ENCODE measurements around the gene SLC25A13. TPM values are rescaled to one million over a fixed set of nuclear protein-coding genes. Genes with fewer than 3 reads are reported as not detected.
"Not testable (repeated sequence)": the region's sequence is repeated elsewhere in the genome, so short reads cannot be mapped to it uniquely, and the experiment has no call there.

The SLC25A13 gene
- total RNA-seq, 1 experiment from 2014 or later, result 80.1 TPM

DNA sequence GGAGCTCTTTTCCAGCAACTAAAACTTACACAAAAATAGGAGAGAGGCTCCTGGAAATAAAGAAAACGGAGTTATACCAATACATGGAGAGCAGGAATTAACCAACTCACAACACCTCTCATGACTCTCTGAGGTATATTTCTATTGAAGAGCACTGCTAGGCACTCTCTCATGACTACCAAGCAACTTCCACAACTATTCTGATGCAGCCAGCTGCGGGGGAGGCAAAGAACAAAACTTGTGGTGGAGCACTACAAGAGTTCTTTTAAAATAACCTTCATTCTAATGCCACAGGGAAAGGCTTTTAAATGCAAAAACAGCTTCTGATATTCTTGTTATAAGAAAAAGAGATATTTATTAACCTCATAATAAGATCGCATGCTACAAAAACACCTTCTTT lies 140.7 kb downstream of the SLC25A13 start:
- Histone ChIP-seq H3K27me3 (ENCODE audit: control insufficient read depth, insufficient read depth, low read length) (no peaks in the 10 kb centered on the region), H3K4me3 (ENCODE audit: insufficient read depth, low read depth, low read length) (no peak overlapping the region), H3K36me3 (replicated peaks; ENCODE audit: control insufficient read depth, insufficient read depth, low read length) (peaks cover 2% of the 10 kb centered on the region)
- DNase-seq, result peak; percentile 20

DNA sequence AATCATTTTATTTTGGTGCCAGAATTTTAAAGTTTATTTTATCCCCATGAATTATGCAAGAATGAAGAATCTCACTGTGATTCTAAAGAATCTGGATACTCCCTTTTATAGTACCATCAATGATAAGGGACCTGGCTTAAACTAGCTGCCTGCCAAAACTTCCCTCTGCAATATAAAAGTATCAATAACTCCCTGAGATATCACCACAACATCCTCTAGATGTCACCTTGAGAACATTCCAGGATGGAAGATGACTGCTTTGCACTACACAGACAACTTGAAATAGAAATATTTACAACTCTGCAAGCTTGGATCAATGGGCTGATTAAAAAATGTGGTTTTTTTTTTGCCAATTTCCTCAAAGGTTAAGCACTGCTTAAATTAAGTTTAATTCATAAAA lies 142.1 kb downstream of the SLC25A13 start:
- Histone ChIP-seq H3K27me3 (ENCODE audit: control insufficient read depth, insufficient read depth, low read length) (no peaks in the 10 kb centered on the region), H3K4me3 (ENCODE audit: insufficient read depth, low read depth, low read length) (no peak overlapping the region), H3K36me3 (replicated peaks; ENCODE audit: control insufficient read depth, insufficient read depth, low read length) (peaks cover 2% of the 10 kb centered on the region)
- DNase-seq, result no peak

DNA sequence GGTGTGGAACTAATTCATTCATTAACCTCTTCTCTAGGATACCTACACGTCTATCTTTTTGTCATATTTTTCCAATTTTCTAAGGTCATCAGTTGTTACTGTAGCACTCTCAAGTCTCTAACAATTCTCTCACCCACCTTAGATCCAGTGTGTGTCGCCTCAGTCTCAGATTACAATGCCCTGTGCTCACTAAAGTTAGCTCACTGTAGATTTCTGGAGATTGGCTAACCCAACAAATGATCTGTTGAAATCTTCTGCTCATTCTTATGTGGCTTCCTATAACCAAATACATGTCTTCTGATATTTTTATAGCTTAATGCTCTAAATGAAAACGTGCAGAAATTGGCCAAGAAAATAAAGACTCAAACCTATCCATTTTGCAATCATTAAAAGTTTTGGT lies 142.6 kb downstream of the SLC25A13 start:
- no peak for DNase-seq
- no peaks in the 10 kb centered on the region for H3K27me3 ChIP-seq (ENCODE audit: control insufficient read depth, insufficient read depth, low read length)
- H3K36me3 ChIP-seq (replicated peaks; ENCODE audit: control insufficient read depth, insufficient read depth, low read length), result peaks cover 1% of the 10 kb centered on the region
- no peak overlapping the region for H3K4me3 ChIP-seq (ENCODE audit: insufficient read depth, low read depth, low read length)

DNA sequence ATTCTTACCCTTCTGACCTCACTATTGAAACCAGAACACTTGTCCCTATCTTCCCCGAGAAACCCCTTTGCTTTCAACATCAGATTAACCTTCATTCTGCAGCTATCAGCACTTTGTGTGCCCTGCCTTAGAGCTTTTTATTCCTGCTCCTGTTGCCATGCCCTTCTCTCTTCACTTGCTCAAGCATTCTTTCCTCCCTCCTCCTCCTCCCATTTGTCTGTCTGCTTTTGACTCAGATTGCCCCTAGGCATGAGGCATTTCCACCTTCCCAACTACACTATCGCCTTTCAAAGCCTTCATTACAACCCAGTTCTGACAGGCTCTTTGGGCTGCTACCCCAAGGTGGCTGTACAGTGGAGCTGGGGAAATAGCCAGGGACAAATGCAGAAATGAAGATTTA lies 143.3 kb downstream of the SLC25A13 start:
- Histone ChIP-seq H3K27me3 (ENCODE audit: control insufficient read depth, insufficient read depth, low read length) (no peaks in the 10 kb centered on the region), H3K36me3 (replicated peaks; ENCODE audit: control insufficient read depth, insufficient read depth, low read length) (peaks cover 1% of the 10 kb centered on the region), H3K4me3 (ENCODE audit: insufficient read depth, low read depth, low read length) (no peak overlapping the region)
- no peak for DNase-seq

DNA sequence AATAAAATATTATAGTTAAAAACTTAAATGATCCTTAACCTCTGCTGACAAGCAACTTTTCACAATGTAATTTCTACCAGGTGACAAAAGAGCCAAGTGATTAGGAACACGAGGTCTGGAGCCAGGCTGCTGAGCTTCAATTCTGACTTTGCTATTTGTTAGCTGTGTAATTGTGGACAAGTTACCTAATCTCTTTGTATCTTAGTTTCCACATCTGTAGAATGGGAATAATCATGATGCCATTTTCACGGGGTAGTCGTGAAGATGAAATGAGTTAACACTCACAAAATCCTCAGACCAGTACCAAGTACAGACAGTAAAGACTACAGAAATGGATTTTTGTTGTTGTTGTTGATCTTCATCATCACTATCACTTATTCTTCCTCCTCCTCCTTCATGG lies 144.5 kb downstream of the SLC25A13 start:
- Histone ChIP-seq H3K4me3 (ENCODE audit: insufficient read depth, low read depth, low read length) (no peak overlapping the region), H3K36me3 (replicated peaks; ENCODE audit: control insufficient read depth, insufficient read depth, low read length) (peaks cover 1% of the 10 kb centered on the region), H3K27me3 (ENCODE audit: control insufficient read depth, insufficient read depth, low read length) (no peaks in the 10 kb centered on the region)
- no peak for DNase-seq

DNA sequence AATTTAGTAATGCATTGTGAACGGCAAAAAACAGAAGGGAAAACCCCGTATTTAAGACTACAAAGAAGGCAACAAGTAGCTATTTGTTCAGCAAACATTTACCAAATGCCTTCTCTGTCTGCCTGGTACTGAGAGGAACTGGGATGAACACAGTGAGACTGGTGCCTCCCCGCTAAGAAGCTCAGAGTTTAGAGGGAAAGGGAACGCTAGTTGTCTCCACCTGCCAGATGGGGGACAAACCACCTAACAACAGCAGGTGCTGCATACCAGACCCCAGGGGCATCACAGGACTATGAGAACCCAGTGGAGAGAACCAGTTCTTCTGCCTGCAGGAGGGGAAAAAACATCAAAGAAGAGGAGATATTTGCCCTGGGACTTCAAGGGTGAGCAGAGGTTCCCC lies 147.1 kb downstream of the SLC25A13 start:
- peak; percentile 59 for DNase-seq
- Histone ChIP-seq H3K4me3 (ENCODE audit: insufficient read depth, low read depth, low read length) (no peak overlapping the region), H3K27me3 (ENCODE audit: control insufficient read depth, insufficient read depth, low read length) (no peaks in the 10 kb centered on the region), H3K36me3 (replicated peaks; ENCODE audit: control insufficient read depth, insufficient read depth, low read length) (peaks cover 3% of the 10 kb centered on the region)

DNA sequence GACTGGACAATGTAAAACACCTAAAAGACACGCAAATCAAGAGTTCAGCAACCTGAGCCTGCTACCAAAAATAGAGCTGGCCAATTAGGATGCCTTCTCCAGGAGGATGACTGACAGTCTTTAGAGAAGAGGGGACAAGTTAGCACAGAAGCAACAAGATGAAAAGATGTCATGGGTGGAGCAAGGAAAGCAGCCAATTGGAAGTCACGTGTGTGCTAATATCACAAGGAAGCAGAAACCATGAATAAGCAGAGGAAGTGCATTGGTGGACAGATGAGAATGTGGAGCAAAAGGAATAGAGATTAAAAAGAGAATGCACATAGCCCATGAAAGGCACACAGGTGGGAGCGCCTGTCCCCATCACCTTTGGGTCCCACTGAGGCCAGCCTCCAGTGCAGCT lies 148.1 kb downstream of the SLC25A13 start:
- H3K36me3 ChIP-seq (replicated peaks; ENCODE audit: control insufficient read depth, insufficient read depth, low read length), result peaks cover 3% of the 10 kb centered on the region

DNA sequence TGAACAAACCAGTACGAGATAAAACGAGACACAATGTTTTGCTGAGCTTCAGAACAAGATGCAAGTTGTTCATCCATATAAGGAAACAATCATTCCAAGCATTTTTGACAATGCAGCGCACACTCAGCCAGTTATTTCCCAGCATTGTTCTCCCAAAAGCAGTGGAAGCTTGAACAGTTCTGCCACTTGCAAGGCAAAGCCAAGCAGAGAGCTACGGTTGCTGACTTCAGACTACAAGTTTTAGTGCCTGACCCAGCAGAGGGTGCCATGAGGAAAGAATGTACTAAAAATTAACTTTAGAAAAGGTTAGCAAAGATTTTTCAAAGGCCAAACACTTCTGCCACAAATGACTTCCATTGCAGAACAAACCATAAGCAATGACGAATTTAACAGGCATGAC lies 152.5 kb downstream of the SLC25A13 start:
- DNase-seq, result no peak
- Histone ChIP-seq H3K36me3 (replicated peaks; ENCODE audit: control insufficient read depth, insufficient read depth, low read length) (peaks cover 2% of the 10 kb centered on the region), H3K27me3 (ENCODE audit: control insufficient read depth, insufficient read depth, low read length) (no peaks in the 10 kb centered on the region), H3K4me3 (ENCODE audit: insufficient read depth, low read depth, low read length) (no peak overlapping the region)

More for the DNA sequence above, 148.1 kb downstream of the SLC25A13 start:
- no peak for DNase-seq
- Histone ChIP-seq H3K27me3 (ENCODE audit: control insufficient read depth, insufficient read depth, low read length) (no peaks in the 10 kb centered on the region), H3K4me3 (ENCODE audit: insufficient read depth, low read depth, low read length) (no peak overlapping the region)

DNA sequence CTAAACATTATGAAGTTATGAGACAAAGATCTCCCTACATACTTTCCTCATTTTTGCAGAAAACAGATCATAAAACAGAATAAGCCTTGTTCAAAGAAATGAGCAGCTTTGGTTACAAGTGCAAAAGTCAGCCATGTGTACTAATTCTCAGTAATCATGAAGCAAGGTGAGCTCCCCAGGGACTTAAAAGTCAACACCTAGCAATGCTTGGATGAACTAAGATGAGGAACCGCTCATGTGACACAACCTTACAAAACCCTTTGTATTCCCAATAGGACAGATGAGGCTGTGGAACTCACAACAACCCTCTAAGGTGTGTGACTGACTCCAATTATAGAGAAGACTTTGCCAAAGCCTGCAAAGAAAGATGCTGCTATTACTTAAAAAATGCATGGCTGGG lies 154.5 kb downstream of the SLC25A13 start:
- Histone ChIP-seq H3K27me3 (ENCODE audit: control insufficient read depth, insufficient read depth, low read length) (no peaks in the 10 kb centered on the region), H3K36me3 (replicated peaks; ENCODE audit: control insufficient read depth, insufficient read depth, low read length) (peaks cover 2% of the 10 kb centered on the region), H3K4me3 (ENCODE audit: insufficient read depth, low read depth, low read length) (no peak overlapping the region)
- DNase-seq, result no peak

DNA sequence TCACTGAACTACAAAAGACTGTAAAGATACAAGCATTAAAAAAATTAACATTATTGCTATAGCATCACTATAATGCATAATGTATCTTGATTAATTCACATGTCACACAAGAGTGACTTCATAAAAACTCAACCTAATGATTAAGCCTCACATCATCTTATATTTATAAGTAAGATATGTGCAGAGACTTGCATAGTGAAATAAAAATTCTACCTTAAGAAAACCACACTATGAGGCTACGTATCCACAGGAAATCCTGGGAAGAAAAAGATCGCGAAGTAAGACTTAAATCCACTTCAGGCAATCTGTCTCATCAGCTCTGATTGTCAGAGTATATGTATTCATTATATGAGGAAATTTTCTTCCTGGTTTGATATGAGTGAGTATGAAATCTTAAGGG lies 160.0 kb downstream of the SLC25A13 start:
- Histone ChIP-seq H3K27me3 (ENCODE audit: control insufficient read depth, insufficient read depth, low read length) (no peaks in the 10 kb centered on the region), H3K36me3 (replicated peaks; ENCODE audit: control insufficient read depth, insufficient read depth, low read length) (no peaks in the 10 kb centered on the region; the same call in 1 of the 2 replicates), H3K4me3 (ENCODE audit: insufficient read depth, low read depth, low read length) (no peak overlapping the region)
- no peak for DNase-seq

DNA sequence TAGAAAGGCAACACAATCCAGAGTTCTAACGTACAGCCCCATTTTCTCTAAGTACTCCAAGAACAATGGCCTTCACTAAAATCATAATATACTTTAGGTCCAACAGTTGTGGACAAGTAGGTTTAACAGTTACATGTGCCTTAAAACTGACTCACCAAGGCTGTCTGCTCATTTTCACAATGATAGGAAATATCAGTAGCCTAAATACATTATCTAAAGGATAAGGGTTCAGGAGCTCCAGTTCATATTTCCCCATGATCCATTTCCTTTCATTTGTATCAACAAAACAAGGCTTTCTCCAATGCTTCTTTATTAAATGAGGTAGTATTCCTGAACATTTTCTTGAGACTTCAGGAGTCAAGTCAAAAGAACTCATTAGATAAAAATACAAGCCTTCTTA lies 164.0 kb downstream of the SLC25A13 start:
- no peak for DNase-seq
- Histone ChIP-seq H3K36me3 (replicated peaks; ENCODE audit: control insufficient read depth, insufficient read depth, low read length) (no peaks in the 10 kb centered on the region; the same call in 1 of the 2 replicates), H3K27me3 (ENCODE audit: control insufficient read depth, insufficient read depth, low read length) (no peaks in the 10 kb centered on the region), H3K4me3 (ENCODE audit: insufficient read depth, low read depth, low read length) (no peak overlapping the region)

DNA sequence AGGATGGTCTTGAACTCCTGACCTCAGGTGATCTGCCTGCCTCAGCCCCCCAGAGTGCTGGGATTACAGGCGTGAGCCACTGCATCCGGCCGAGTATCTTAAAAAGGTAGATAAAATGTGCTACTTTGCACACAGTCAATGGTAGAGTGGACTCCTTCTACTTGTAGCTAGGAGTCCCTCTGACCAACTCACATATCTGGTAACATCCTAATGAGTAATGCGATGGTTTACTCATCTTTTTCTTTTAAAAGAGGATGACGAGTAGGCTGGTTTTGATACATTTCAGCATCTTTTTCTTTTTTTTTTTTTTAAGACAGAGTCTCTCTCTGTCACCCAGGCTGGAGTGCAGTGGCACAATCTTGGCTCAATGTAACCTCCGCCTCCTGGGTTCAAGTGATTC lies 167.4 kb downstream of the SLC25A13 start:
- not testable (repeated sequence) for H3K27me3 ChIP-seq (ENCODE audit: control insufficient read depth, insufficient read depth, low read length)

DNA sequence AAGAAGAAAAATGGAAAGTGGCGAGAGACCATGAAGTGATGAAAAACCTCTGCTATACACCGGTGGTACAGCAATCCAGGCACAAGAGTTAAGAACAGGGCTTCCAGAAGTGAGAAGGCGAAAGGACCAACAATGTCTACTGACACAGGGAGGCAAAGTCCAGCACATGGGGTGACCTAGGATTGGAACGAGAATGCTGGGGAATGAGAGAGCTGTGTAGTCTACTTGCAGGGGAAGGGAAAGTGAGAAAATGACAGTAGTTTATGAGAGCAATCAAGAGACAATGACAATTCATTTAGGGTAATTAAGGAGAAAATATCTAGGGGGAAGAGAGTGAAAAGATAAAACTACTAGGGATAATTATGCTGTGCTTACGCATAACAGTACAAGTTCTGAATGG lies 169.2 kb downstream of the SLC25A13 start:
- Histone ChIP-seq H3K36me3 (replicated peaks; ENCODE audit: control insufficient read depth, insufficient read depth, low read length) (no peaks in the 10 kb centered on the region; the same call in 1 of the 2 replicates), H3K4me3 (ENCODE audit: insufficient read depth, low read depth, low read length) (no peak overlapping the region), H3K27me3 (ENCODE audit: control insufficient read depth, insufficient read depth, low read length) (no peaks in the 10 kb centered on the region; the same call in 1 of the 2 replicates)
- no peak for DNase-seq

More for the DNA sequence above, 167.4 kb downstream of the SLC25A13 start:
- not testable (repeated sequence) for H3K4me3 ChIP-seq (ENCODE audit: insufficient read depth, low read depth, low read length); DNase-seq; H3K36me3 ChIP-seq (replicated peaks; ENCODE audit: control insufficient read depth, insufficient read depth, low read length)

DNA sequence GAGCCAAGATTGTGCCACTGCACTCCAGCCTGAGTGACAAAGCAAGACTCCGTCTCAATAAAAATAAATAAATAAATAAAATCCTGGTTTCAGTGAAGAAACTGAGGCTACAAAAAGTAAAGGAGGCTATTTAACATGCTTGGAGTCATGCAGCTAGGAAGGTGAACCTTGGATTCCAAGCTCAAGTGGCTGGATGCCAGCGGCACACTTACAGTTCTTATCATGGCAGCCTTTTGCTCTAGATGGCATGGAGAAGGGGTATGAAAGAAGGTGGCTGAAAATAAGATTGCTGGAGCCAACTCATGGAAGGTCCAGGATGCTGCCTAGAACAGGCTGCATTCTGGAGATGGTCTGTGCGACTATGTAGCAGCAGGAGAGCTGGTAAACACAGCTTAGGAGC lies 170.0 kb downstream of the SLC25A13 start:
- H3K27me3 ChIP-seq (ENCODE audit: control insufficient read depth, insufficient read depth, low read length), result peaks cover 3% of the 10 kb centered on the region; the same call in 1 of the 2 replicates
- no peak overlapping the region for H3K4me3 ChIP-seq (ENCODE audit: insufficient read depth, low read depth, low read length)
- DNase-seq, result no peak
- H3K36me3 ChIP-seq (replicated peaks; ENCODE audit: control insufficient read depth, insufficient read depth, low read length), result no peaks in the 10 kb centered on the region; the same call in 1 of the 2 replicates

DNA sequence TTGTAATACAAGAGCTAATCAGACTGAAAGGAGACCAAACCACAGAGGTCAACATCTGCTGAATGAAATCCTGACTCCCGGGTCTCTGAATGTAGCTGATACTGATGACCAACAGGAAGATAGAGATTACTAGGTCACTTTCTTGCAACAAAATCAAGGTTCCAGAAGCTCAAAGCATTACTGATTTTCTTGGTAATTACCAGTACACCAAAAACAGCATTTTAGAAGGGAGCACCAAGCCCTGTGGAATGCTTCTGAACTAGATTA lies 177.7 kb downstream of the SLC25A13 start:
- no peak for DNase-seq
- H3K4me3 ChIP-seq (ENCODE audit: insufficient read depth, low read depth, low read length), result no peak overlapping the region
- peaks cover 51% of the 10 kb centered on the region for H3K27me3 ChIP-seq (ENCODE audit: control insufficient read depth, insufficient read depth, low read length)
- H3K36me3 ChIP-seq (replicated peaks; ENCODE audit: control insufficient read depth, insufficient read depth, low read length), result peaks cover 1% of the 10 kb centered on the region; the same call in 1 of the 2 replicates

DNA sequence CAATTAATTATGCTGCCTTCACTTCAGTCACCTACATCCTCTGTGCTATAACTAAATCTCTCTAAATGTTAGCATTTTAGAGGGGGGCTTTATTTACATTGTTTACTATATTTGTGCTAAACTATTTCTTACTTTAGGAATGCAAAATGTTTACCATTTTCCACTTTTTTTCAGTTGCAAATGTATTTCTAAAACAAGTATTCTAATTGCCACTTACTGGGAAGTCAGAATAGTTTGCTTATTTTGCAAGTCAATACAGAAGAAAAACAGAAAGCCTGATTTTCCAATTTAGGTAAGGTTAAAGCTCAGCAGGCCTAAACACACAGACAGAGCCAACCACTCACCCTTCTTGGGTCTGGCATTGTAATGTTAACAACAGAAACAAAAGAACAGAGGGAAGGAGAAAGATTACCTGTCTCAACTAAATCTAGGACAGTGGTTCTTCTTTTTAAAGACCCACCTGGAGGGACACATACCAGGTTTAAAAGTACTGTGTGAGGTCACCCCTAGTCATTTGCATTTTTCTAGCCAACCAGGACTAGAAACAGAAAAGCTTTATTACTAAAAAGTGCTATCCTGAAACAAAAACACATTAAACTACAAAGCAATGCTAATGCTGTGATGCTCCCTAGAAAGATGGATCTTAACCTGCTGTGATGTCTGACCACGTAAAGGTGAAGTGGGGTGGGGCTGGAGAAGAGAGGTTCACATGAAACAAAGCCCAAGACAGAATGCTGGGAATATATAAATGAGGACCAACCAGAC lies 178.2 kb downstream of the SLC25A13 start:
- peaks cover 1% of the 10 kb centered on the region; the same call in 1 of the 2 replicates for H3K36me3 ChIP-seq (replicated peaks; ENCODE audit: control insufficient read depth, insufficient read depth, low read length)
- peak; percentile 67 for DNase-seq
- H3K4me3 ChIP-seq (ENCODE audit: insufficient read depth, low read depth, low read length), result no peak overlapping the region
- peaks cover 51% of the 10 kb centered on the region for H3K27me3 ChIP-seq (ENCODE audit: control insufficient read depth, insufficient read depth, low read length)
